Activated CD4-positive, alpha-beta T cell treated with anti-CD3 and anti-CD28 coated beads for 24 hours (primary cell): ENCODE data around the gene PDE6C.

Experiments used
- DNase-seq, 2 donors: peaks; one replicate each; pipeline ENCODE4 v3.0.0-alpha.2; 2020; ENCODE audit warnings: low read depth in 2 of 2

The PDE6C gene

DNA sequence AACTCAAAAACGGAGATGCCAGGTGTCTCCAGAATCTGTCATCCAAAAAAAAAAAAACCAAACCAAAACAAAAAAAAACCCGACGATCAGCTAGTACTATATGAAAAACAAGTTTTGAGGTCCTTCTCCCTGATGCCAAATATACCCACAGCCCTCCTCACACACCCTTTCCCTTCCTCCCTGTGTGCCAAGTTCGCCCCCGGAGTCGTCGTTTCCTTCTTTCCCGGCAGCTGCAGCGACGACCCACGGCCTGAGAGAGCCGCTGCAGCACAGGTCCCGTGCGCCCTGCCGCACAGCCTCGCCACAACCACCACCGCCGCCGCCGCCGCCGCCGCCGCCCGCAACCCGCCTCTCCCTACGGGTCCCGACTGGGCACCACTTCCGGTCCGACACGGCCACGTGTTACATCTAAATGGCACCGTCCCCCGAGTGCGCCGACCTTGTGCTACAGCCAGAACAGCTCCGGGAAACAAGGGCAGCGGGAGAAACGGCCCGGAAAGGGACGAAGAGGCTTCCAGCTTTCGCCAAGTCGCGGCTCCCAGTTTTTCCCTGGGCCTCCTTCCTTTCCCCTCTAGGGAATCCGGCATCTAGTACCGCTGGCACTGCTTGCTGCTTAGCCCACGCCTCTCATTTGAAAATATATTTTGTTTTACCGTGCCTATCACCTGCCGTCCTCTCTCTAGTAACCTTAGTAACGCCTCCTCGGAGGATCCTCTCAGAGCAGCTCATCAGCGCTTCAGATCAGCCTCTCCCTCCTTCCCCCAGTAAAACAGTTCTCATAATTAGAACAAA is 90.1 kb downstream of the PDE6C start, which contains the start of gene FRA10AC1:
FRA10AC1 (minus strand) TSS at position 383 of the 792 bp plus-strand sequence. CDS start 2,486 bp downstream, outside the sequence.
- peak; percentile 86 to 88 for DNase-seq

DNA sequence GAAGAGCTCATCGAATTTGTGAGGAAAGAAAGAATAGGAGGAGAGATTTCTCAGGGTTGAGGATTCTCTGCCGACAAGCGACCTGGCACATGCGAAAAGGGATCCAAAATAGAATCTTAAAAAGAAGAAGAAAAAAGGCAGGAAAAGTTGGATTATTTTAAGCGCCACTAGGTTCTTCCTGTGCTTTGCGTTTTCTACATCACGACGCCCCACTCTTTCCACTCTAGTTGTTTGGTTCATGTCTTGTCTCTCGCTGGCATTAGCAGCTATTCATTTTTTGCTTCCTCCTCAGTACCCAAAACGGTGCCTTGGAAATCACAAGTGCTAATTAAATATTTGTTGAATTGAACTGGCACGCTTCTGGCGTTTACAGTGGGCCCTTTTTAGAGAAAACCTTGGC is 90.7 kb downstream of the PDE6C start:
- DNase-seq = no peak

DNA sequence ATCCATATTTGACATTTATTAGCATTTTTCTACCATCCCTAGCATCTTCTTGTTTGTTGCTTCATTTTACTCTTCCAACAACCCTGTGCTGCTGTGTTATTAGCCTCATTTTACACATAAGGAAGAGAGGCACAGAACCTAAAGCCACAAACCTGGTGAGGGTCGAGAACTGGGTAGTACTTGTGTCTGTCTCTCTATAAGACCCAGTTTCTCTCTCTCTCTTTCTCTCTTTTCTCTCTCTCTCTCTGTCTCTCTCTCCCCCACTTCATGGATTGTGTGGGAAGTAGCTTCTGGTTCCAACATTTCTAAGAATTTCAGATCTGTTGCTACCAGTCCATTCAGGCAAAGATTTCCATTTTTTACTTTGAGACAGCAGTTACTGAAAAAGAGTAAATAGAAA is 91.5 kb downstream of the PDE6C start:
- no peak for DNase-seq

DNA sequence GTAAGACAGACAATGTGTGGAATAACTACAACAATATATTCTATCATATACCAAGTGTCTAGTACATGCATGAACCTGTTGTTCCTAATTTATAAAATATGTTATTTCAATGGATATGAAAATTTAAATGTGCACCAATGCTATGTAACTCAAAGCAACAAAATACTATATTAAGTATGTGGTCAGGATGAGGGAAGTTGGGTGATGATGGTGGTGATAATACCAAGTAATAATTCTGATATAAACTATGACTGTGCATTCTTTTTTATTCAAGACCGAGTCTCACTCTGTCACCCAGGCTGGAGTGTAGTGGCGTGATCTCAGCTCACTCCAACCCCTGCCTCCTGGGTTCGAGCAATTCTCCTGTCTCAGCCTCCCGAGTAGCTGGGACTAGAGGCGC is 92.1 kb downstream of the PDE6C start:
- DNase-seq = no peak

DNA sequence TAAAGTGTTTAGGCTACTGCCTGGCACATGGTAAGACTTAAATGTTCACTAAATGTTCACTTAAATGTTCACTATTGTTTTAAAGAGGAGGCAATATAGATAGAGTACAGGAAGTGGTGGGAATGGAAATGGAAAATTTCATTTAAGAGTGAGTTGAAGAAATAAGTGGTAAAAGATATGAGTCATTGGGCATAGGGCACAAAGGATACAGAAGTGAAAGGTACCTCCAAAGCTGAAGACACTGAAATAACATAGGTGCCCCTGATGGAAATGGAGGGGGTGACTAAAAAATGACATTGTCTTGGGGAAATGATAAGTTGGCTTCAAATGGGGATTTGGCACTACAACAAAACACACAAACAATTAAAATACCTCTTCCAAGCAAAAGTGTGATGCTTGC is 95.3 kb downstream of the PDE6C start:
- DNase-seq = no peak

DNA sequence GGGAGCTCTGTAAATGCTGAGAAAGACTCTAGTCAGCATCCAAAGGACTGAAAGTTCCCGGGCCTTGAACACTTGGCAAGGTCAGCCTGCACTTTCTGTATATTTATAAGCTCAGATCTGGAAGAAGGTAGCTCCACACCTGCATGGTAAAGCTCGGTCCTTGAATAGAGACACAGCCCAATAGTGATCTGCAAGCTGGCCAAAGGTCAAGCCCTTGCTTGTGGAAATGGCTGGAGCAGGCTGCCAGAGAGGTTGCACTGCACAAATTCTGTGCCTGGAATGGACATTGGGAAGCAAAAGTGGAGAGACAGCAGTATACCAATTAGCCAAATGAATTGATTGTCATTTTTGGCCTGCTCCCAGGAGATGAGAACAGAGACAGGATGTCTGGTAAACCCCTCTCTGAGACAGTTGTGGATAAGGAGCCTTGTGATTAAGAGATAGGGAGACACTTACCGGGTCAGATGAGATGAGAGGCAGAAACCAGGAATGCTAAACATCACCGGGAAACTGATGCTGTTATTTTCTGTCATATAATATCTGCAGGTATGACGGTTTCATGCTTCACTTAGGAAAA is 98.1 kb downstream of the PDE6C start:
- DNase-seq = no peak

DNA sequence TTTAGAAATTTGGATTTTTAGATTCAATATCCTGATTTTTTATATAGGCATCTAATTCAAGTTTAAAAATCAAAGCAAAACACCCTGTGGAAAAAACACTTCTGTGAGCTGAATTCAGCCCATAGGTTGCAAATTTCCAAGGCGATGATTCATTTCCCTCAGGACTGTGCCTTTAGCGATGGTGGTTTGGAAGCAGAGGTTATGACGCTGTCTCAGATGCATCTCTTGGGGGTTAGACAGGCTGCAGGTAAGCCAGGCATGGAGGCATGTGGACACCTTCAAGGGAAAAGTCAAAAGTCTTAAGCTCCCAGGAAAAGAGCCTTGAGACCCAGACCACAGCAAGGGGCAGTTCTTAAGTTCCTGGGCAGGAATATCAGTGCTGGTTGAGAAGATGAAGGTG is 99.6 kb downstream of the PDE6C start:
- DNase-seq = no peak

DNA sequence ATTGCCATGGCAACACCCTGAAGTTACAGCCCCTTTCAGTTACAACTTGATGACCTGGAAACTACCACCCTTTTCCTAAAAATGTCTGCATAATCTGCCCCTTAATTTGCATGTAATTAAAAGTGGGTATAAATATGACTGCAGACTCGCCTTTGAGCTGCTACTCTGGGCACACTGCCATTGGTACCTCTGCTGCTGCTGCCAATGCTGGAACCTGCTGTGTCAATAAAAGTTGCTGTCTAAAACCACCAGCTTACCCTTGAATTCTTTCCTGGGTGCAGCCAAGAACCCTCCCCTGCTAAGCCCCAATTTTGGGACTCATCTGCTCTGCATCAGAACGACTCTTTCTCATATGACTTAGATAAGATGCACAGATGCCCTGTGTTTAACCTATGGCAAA is 100.3 kb downstream of the PDE6C start:
- DNase-seq = no peak

DNA sequence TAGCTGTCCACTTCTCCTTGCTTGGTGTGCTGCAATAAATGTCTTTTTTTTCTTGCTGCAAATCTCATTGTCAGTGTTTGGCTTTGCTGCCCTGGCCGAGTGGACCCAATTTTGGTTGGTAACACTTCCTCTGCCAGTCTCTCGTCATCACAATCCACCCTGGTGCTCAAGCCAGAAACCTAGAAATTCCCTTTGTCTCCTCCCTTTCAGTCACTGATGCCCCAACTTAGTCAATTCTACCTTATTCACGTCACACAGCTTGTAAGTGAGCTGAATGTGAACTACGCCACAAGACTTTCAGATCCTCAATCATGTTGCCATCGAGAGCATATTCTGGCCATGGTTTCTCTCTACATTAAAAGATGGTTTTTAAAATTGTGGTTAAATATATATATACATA is 103.0 kb downstream of the PDE6C start:
- DNase-seq = no peak
